ENCODE measurements around the gene EFCAB6. TPM values are rescaled to one million over a fixed set of nuclear protein-coding genes. Genes with fewer than 3 reads are reported as not detected.

The EFCAB6 gene
- total and polyA plus RNA-seq, 2 donors = 1.1 to 1.4 TPM

GRCh38 chr22:43630451-43630850 is 181.7 kb downstream of the EFCAB6 start:
- Histone ChIP-seq H3K4me1 (ENCODE audit: control insufficient read depth in 2 of 2, insufficient read depth in 2 of 2, low read length in 2 of 2) (no peaks in the 10 kb centered on the region), H3K27me3 (ENCODE audit: control insufficient read depth in 2 of 2, insufficient read depth in 1 of 2, low read length in 1 of 2) (no peaks in the 10 kb centered on the region), H3K27ac (ENCODE audit: low read depth in 1 of 2, low read length in 1 of 2) (no peak overlapping the region), H3K36me3 (ENCODE audit: control insufficient read depth in 2 of 2, insufficient read depth in 2 of 2, low read length in 1 of 2) (no peaks in the 10 kb centered on the region), H3K9me3 (ENCODE audit: control insufficient read depth in 2 of 2, insufficient read depth in 1 of 2, low read length in 1 of 2) (no peaks in the 10 kb centered on the region), H3K4me3 (ENCODE audit: low read length in 2 of 2) (no peak overlapping the region)
- no peak for DNase-seq (ENCODE audit: low read depth in 6 of 9, low spot score in 9 of 9)
- WGBS = 93% methylated on average over 12 of the region's 12 CpGs

- Histone ChIP-seq H3K9me3 (ENCODE audit: control insufficient read depth in 2 of 2, insufficient read depth in 1 of 2, low read length in 1 of 2) (no peaks in the 10 kb centered on the region), H3K4me1 (ENCODE audit: control insufficient read depth in 2 of 2, insufficient read depth in 2 of 2, low read length in 2 of 2) (no peaks in the 10 kb centered on the region)
Observed at GRCh38 chr22:43628250-43628649, 183.9 kb downstream of the EFCAB6 start.

GRCh38 chr22:43627485-43628213 is 184.5 kb downstream of the EFCAB6 start:
- Histone ChIP-seq H3K4me1 (ENCODE audit: control insufficient read depth in 2 of 2, insufficient read depth in 2 of 2, low read length in 2 of 2) (no peaks in the 10 kb centered on the region), H3K27ac (ENCODE audit: low read depth in 1 of 2, low read length in 1 of 2) (no peak overlapping the region), H3K9me3 (ENCODE audit: control insufficient read depth in 2 of 2, insufficient read depth in 1 of 2, low read length in 1 of 2) (no peaks in the 10 kb centered on the region), H3K27me3 (ENCODE audit: control insufficient read depth in 2 of 2, insufficient read depth in 1 of 2, low read length in 1 of 2) (no peaks in the 10 kb centered on the region), H3K36me3 (ENCODE audit: control insufficient read depth in 2 of 2, insufficient read depth in 2 of 2, low read length in 1 of 2) (no peaks in the 10 kb centered on the region), H3K4me3 (ENCODE audit: low read length in 2 of 2) (no peak overlapping the region)
- 91% methylated on average over 13 of the region's 13 CpGs for WGBS
- DNase-seq (ENCODE audit: low read depth in 6 of 9, low spot score in 9 of 9) = no peak

More at GRCh38 chr22:43628250-43628649, 183.9 kb downstream of the EFCAB6 start:
- no peaks in the 10 kb centered on the region for H3K27me3 ChIP-seq (ENCODE audit: control insufficient read depth in 2 of 2, insufficient read depth in 1 of 2, low read length in 1 of 2)
- WGBS = 91% methylated on average over 16 of the region's 16 CpGs
- no peak for DNase-seq (ENCODE audit: low read depth in 6 of 9, low spot score in 9 of 9)
- no peaks in the 10 kb centered on the region for H3K36me3 ChIP-seq (ENCODE audit: control insufficient read depth in 2 of 2, insufficient read depth in 2 of 2, low read length in 1 of 2)
- no peak overlapping the region for H3K4me3 ChIP-seq (ENCODE audit: low read length in 2 of 2)
- H3K27ac ChIP-seq (ENCODE audit: low read depth in 1 of 2, low read length in 1 of 2) = no peak overlapping the region

GRCh38 chr22:43625242-43625641 is 186.9 kb downstream of the EFCAB6 start:
- 95% methylated on average over 10 of the region's 10 CpGs for WGBS
- H3K9me3 ChIP-seq (ENCODE audit: control insufficient read depth in 2 of 2, insufficient read depth in 1 of 2, low read length in 1 of 2) = no peaks in the 10 kb centered on the region
- no peaks in the 10 kb centered on the region for H3K36me3 ChIP-seq (ENCODE audit: control insufficient read depth in 2 of 2, insufficient read depth in 2 of 2, low read length in 1 of 2)
- no peak overlapping the region for H3K4me3 ChIP-seq (ENCODE audit: low read length in 2 of 2)
- no peaks in the 10 kb centered on the region for H3K27me3 ChIP-seq (ENCODE audit: control insufficient read depth in 2 of 2, insufficient read depth in 1 of 2, low read length in 1 of 2)
- H3K4me1 ChIP-seq (ENCODE audit: control insufficient read depth in 2 of 2, insufficient read depth in 2 of 2, low read length in 2 of 2) = no peaks in the 10 kb centered on the region
- no peak for DNase-seq (ENCODE audit: low read depth in 6 of 9, low spot score in 9 of 9)
- no peak overlapping the region for H3K27ac ChIP-seq (ENCODE audit: low read depth in 1 of 2, low read length in 1 of 2)

- Histone ChIP-seq H3K27me3 (ENCODE audit: control insufficient read depth in 2 of 2, insufficient read depth in 1 of 2, low read length in 1 of 2) (no peaks in the 10 kb centered on the region), H3K4me3 (ENCODE audit: low read length in 2 of 2) (no peak overlapping the region), H3K9me3 (ENCODE audit: control insufficient read depth in 2 of 2, insufficient read depth in 1 of 2, low read length in 1 of 2) (no peaks in the 10 kb centered on the region), H3K36me3 (ENCODE audit: control insufficient read depth in 2 of 2, insufficient read depth in 2 of 2, low read length in 1 of 2) (no peaks in the 10 kb centered on the region), H3K27ac (ENCODE audit: low read depth in 1 of 2, low read length in 1 of 2) (no peak overlapping the region), H3K4me1 (ENCODE audit: control insufficient read depth in 2 of 2, insufficient read depth in 2 of 2, low read length in 2 of 2) (no peaks in the 10 kb centered on the region)
- no peak for DNase-seq (ENCODE audit: low read depth in 6 of 9, low spot score in 9 of 9)
- 94% methylated on average over 15 of the region's 15 CpGs for WGBS
Observed at GRCh38 chr22:43624144-43624998, 187.7 kb downstream of the EFCAB6 start.

- Histone ChIP-seq H3K9me3 (ENCODE audit: control insufficient read depth in 2 of 2, insufficient read depth in 1 of 2, low read length in 1 of 2) (no peaks in the 10 kb centered on the region), H3K4me3 (ENCODE audit: low read length in 2 of 2) (no peak overlapping the region), H3K27ac (ENCODE audit: low read depth in 1 of 2, low read length in 1 of 2) (no peak overlapping the region), H3K27me3 (ENCODE audit: control insufficient read depth in 2 of 2, insufficient read depth in 1 of 2, low read length in 1 of 2) (no peaks in the 10 kb centered on the region), H3K36me3 (ENCODE audit: control insufficient read depth in 2 of 2, insufficient read depth in 2 of 2, low read length in 1 of 2) (no peaks in the 10 kb centered on the region), H3K4me1 (ENCODE audit: control insufficient read depth in 2 of 2, insufficient read depth in 2 of 2, low read length in 2 of 2) (no peaks in the 10 kb centered on the region)
- 95% methylated on average over 4 of the region's 4 CpGs for WGBS
- no peak for DNase-seq (ENCODE audit: low read depth in 6 of 9, low spot score in 9 of 9)
Observed at GRCh38 chr22:43622886-43623285, 189.2 kb downstream of the EFCAB6 start.

- Histone ChIP-seq H3K9me3 (ENCODE audit: control insufficient read depth in 2 of 2, insufficient read depth in 1 of 2, low read length in 1 of 2) (no peaks in the 10 kb centered on the region), H3K27ac (ENCODE audit: low read depth in 1 of 2, low read length in 1 of 2) (no peak overlapping the region), H3K36me3 (ENCODE audit: control insufficient read depth in 2 of 2, insufficient read depth in 2 of 2, low read length in 1 of 2) (no peaks in the 10 kb centered on the region), H3K4me1 (ENCODE audit: control insufficient read depth in 2 of 2, insufficient read depth in 2 of 2, low read length in 2 of 2) (no peaks in the 10 kb centered on the region), H3K4me3 (ENCODE audit: low read length in 2 of 2) (no peak overlapping the region), H3K27me3 (ENCODE audit: control insufficient read depth in 2 of 2, insufficient read depth in 1 of 2, low read length in 1 of 2) (no peaks in the 10 kb centered on the region)
- WGBS = 94% methylated on average over 3 of the region's 3 CpGs
- no peak for DNase-seq (ENCODE audit: low read depth in 6 of 9, low spot score in 9 of 9)
Observed at GRCh38 chr22:43620197-43620596, 191.9 kb downstream of the EFCAB6 start.

GRCh38 chr22:43618517-43618916 is 193.6 kb downstream of the EFCAB6 start:
- Histone ChIP-seq H3K27me3 (ENCODE audit: control insufficient read depth in 2 of 2, insufficient read depth in 1 of 2, low read length in 1 of 2) (no peaks in the 10 kb centered on the region), H3K4me1 (ENCODE audit: control insufficient read depth in 2 of 2, insufficient read depth in 2 of 2, low read length in 2 of 2) (no peaks in the 10 kb centered on the region), H3K4me3 (ENCODE audit: low read length in 2 of 2) (no peak overlapping the region), H3K27ac (ENCODE audit: low read depth in 1 of 2, low read length in 1 of 2) (no peak overlapping the region), H3K36me3 (ENCODE audit: control insufficient read depth in 2 of 2, insufficient read depth in 2 of 2, low read length in 1 of 2) (no peaks in the 10 kb centered on the region), H3K9me3 (ENCODE audit: control insufficient read depth in 2 of 2, insufficient read depth in 1 of 2, low read length in 1 of 2) (no peaks in the 10 kb centered on the region)
- DNase-seq (ENCODE audit: low read depth in 6 of 9, low spot score in 9 of 9) = no peak
- WGBS = 88% methylated on average over 4 of the region's 4 CpGs

GRCh38 chr22:43616645-43617044 is 195.5 kb downstream of the EFCAB6 start:
- Histone ChIP-seq H3K4me1 (ENCODE audit: control insufficient read depth in 2 of 2, insufficient read depth in 2 of 2, low read length in 2 of 2) (no peaks in the 10 kb centered on the region), H3K27me3 (ENCODE audit: control insufficient read depth in 2 of 2, insufficient read depth in 1 of 2, low read length in 1 of 2) (no peaks in the 10 kb centered on the region), H3K36me3 (ENCODE audit: control insufficient read depth in 2 of 2, insufficient read depth in 2 of 2, low read length in 1 of 2) (no peaks in the 10 kb centered on the region), H3K4me3 (ENCODE audit: low read length in 2 of 2) (no peak overlapping the region), H3K9me3 (ENCODE audit: control insufficient read depth in 2 of 2, insufficient read depth in 1 of 2, low read length in 1 of 2) (no peaks in the 10 kb centered on the region), H3K27ac (ENCODE audit: low read depth in 1 of 2, low read length in 1 of 2) (no peak overlapping the region)
- DNase-seq (ENCODE audit: low read depth in 6 of 9, low spot score in 9 of 9) = no peak
- 93% methylated on average over 3 of the region's 3 CpGs for WGBS

Measured in thymus (tissue), 11 donors.